ENCODE results near the gene CRMP1. TPM values are rescaled to one million over a fixed set of nuclear protein-coding genes. Genes with fewer than 3 reads are reported as not detected.
A peak's percentile ranks its signal among the peaks of the same experiment; 100 is the strongest.
"Not testable (repeated sequence)": the region's sequence is repeated elsewhere in the genome, so short reads cannot be mapped to it uniquely, and the experiment has no call there.

Gene CRMP1
- total RNA-seq, 6 experiments from 2014 or later, result 0.09 to 0.31 (median 0.10) TPM; not detected in 3

- ATAC-seq (peak in 2 of 4 donors; percentile 32 to 36), DNase-seq (peak in 1 of 3 donors; percentile 40)
- Histone ChIP-seq H3K4me3 (no peak overlapping the region), H3K36me3 (no peaks in the 10 kb centered on the region), H3K9me3 (no peaks in the 10 kb centered on the region), H3K27me3 (no peaks in the 10 kb centered on the region), H3K27ac (no peak overlapping the region), H3K4me1 (no peaks in the 10 kb centered on the region)
- no peak for TF ChIP-seq CTCF (IDR thresholded peaks at IDR 0.05)
- intact Hi-C loops (cut with DNase I), result no loop called here
- 61% methylated on average over 11 of the region's 30 CpGs for WGBS (ENCODE audit: insufficient coverage, low coverage, low lambda C conversion rate, missing lambda C conversion rate)
Observed at GRCh38 chr4:5839751-5840674, 52.9 kb downstream of the CRMP1 start.

- TF ChIP-seq POLR2A (IDR thresholded peaks at IDR 0.05), result no peak
- no peak for TF ChIP-seq CTCF (IDR thresholded peaks at IDR 0.05)
- DNase-seq, result peak in 1 of 3 donors; percentile 38
- Histone ChIP-seq H3K36me3 (no peaks in the 10 kb centered on the region), H3K27ac (no peak overlapping the region), H3K4me3 (no peak overlapping the region), H3K9me3 (no peaks in the 10 kb centered on the region), H3K27me3 (no peaks in the 10 kb centered on the region), H3K4me1 (no peaks in the 10 kb centered on the region)
- WGBS (ENCODE audit: insufficient coverage, low coverage, low lambda C conversion rate, missing lambda C conversion rate), result 73% methylated on average over 10 of the region's 13 CpGs
- ATAC-seq, result no peak
- intact Hi-C loops (cut with DNase I), result no loop called here
Observed at GRCh38 chr4:5839332-5839731, 53.6 kb downstream of the CRMP1 start.

- H3K9me3 ChIP-seq; H3K4me3 ChIP-seq; DNase-seq; H3K36me3 ChIP-seq; intact Hi-C loops (cut with DNase I); H3K4me1 ChIP-seq; ATAC-seq; H3K27ac ChIP-seq; H3K27me3 ChIP-seq: not testable (repeated sequence)
- WGBS (ENCODE audit: insufficient coverage, low coverage, low lambda C conversion rate, missing lambda C conversion rate), result 89% methylated on average over 6 of the region's 6 CpGs
Observed at GRCh38 chr4:5837483-5837882, 55.4 kb downstream of the CRMP1 start.

GRCh38 chr4:5836943-5837342 is 55.9 kb downstream of the CRMP1 start:
- intact Hi-C loops (cut with DNase I), result no loop called here
- 10% methylated on average over 2 of the region's 3 CpGs for WGBS (ENCODE audit: insufficient coverage, low coverage, low lambda C conversion rate, missing lambda C conversion rate)

More at GRCh38 chr4:5836943-5837342, 55.9 kb downstream of the CRMP1 start:
- no peak for DNase-seq
- peak in 3 of 4 donors; percentile 51 to 93 (median 78) for ATAC-seq
- no peak overlapping the region for H3K27ac ChIP-seq
- no peak for TF ChIP-seq POLR2A (IDR thresholded peaks at IDR 0.05)
- no peak for TF ChIP-seq CTCF (IDR thresholded peaks at IDR 0.05)
- H3K36me3 ChIP-seq, result no peaks in the 10 kb centered on the region
- H3K4me1 ChIP-seq, result no peaks in the 10 kb centered on the region
- H3K9me3 ChIP-seq, result no peaks in the 10 kb centered on the region
- H3K27me3 ChIP-seq, result no peaks in the 10 kb centered on the region
- H3K4me3 ChIP-seq, result no peak overlapping the region
